ENCODE measurements around the gene EIF2B4.
"Not testable (repeated sequence)": the region's sequence is repeated elsewhere in the genome, so short reads cannot be mapped to it uniquely, and the experiment has no call there.

EIF2B4 gene

GRCh38 chr2:27335311-27335710 lies 34.8 kb downstream of the EIF2B4 start:
- no peak for DNase-seq

- no peak for DNase-seq
Observed at GRCh38 chr2:27324720-27325119, 45.4 kb downstream of the EIF2B4 start.

GRCh38 chr2:27323596-27324285 lies 46.4 kb downstream of the EIF2B4 start:
- DNase-seq = no peak

- DNase-seq = peak; percentile 76
Observed at GRCh38 chr2:27322766-27323595, 47.2 kb downstream of the EIF2B4 start, which contains the start of gene MPV17. TSS of gene MPV17 (minus strand) at chr2:27323097. CDS start at chr2:27322517, 580 bp downstream.

- DNase-seq = no peak
Observed at GRCh38 chr2:27322301-27322765, 47.8 kb downstream of the EIF2B4 start.

- DNase-seq = no peak
Observed at GRCh38 chr2:27320958-27321543, 49.1 kb downstream of the EIF2B4 start.

GRCh38 chr2:27319839-27320238 lies 50.3 kb downstream of the EIF2B4 start:
- not testable (repeated sequence) for DNase-seq

GRCh38 chr2:27316655-27317412 lies 53.3 kb downstream of the EIF2B4 start:
- DNase-seq = no peak

GRCh38 chr2:27315122-27315521 lies 55.0 kb downstream of the EIF2B4 start:
- DNase-seq = no peak

- no peak for DNase-seq
Observed at GRCh38 chr2:27314709-27315108, 55.4 kb downstream of the EIF2B4 start.
